Smooth muscle cell of bladder (primary cell): ENCODE data around the gene SLC22A16. TPM values are rescaled to one million over a fixed set of nuclear protein-coding genes. Genes with fewer than 3 reads are reported as not detected.

ENCODE experiments used
- total RNA-seq: library from RNA; depleted of rRNA; stranded (reverse); fragments of >200 nt; gene quantifications from 2 replicates; pipeline ENCODE4 v1.2.3, GENCODE V29; 2014

The SLC22A16 gene, protein sequence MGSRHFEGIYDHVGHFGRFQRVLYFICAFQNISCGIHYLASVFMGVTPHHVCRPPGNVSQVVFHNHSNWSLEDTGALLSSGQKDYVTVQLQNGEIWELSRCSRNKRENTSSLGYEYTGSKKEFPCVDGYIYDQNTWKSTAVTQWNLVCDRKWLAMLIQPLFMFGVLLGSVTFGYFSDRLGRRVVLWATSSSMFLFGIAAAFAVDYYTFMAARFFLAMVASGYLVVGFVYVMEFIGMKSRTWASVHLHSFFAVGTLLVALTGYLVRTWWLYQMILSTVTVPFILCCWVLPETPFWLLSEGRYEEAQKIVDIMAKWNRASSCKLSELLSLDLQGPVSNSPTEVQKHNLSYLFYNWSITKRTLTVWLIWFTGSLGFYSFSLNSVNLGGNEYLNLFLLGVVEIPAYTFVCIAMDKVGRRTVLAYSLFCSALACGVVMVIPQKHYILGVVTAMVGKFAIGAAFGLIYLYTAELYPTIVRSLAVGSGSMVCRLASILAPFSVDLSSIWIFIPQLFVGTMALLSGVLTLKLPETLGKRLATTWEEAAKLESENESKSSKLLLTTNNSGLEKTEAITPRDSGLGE
- not detected in 2 replicates for total RNA-seq

DNA sequence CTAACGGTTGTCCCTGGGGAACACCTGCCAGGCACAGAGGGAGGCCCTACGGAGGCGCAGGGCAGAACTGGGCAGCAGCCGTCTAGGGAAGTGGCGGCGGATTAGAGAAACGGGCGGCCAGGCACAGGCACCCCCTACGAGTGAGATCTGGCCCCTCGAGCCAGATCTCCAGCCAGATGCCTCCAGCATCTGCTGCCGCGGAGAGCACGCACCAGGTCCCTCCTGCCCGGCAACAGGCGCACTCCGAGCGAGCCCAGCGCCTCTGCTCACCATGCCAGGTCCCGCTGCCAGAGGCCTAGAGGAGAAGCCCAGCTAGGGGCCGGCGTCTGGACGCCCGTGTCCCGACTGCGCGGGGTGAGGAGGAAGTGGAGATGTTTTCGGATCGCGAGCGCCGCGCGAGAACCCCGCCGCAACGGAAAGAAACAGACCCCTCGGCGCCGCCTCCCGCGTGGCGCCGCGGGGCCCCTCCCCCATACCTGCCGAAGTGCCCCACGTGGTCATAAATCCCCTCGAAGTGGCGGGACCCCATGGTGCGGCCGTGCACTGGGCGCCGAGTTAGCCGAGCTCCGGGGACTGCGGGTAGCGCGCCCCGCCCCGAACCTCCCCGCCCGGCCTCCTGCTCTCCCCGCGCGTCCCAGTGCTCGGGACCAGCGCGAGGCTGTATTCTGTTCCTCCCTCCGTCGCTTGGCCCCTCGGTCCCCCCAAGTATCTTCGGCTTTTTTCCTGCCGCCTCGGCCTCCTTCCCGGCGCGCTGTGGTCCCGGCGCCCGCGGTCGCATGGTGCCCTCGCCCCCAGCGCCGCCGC, at the start of gene SLC22A16:
SLC22A16 (minus strand) TSS at position 568 of the 804 bp plus-strand sequence; CDS start at position 529, 39 bp downstream.

DNA sequence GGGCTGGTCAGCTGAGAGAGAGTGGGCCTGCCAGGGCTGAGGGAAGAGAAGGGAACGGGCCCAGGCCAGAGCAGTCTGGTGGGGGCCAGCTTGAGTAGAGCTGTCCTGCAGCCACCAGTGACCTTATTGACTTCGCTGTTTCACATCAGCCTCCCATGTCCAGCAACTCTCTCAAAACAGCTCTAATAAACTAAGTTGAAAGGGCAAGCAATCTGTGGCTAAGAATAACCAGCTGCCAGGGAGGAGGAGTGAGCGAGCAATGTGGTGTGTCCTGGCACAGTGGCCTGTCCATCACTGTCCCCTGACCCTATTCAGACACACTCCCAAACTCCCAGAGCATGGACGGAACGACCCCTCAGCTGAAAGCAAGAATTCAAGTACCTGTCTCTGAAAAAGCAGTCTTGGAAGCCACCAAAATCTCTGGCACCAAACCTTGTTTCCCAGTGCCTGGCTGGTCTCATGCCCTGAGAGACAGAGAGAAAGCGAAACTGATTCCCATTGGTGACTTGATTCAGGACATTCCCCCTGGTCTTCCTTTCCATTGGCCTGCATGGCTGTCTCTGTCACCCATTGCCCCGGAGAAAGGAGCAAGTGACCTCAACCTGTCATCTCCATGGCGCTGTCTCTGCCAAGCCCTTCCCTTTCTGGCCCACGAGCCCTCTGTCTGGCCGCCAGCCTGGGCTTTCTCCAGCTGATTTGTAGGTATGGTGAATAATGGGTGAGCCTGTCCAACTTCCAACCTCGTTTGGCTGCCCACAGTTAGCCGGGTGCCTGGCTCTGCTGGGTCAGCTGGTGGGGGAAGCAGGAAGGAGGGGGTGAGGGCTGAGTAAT, 61.1 kb downstream of the SLC22A16 start, which contains the start of gene DDO:
DDO (minus strand) TSS at position 490 of the 831 bp plus-strand sequence. CDS start 2,113 bp downstream, outside the sequence.

Other genes starting within 250 kb of the SLC22A16 start
- gene METTL24, start 118.3 kb downstream of the SLC22A16 start, total RNA-seq = 0.43 and 1.2 TPM in 2 replicates
- 1.2 and 1.3 TPM in 2 replicates for gene DDO, start 61.0 kb downstream of the SLC22A16 start, total RNA-seq